Activated naive CD8-positive, alpha-beta T cell treated with anti-CD3 and anti-CD28 coated beads, Interleukin-2, amount 50 U/mL, for 16 hours (primary cell): ENCODE measurements around the gene ZNF438.

Experiments
- DNase-seq: peaks from one replicate; pipeline ENCODE4 v3.0.0-alpha.2; 2020; ENCODE audit warnings: low read depth, low spot score

ZNF438 gene

GRCh38 chr10:30848396-30849032 lies 183.2 kb downstream of the ZNF438 start:
- no peak for DNase-seq

GRCh38 chr10:30847642-30848041 lies 184.0 kb downstream of the ZNF438 start:
- DNase-seq, result no peak

GRCh38 chr10:30847199-30847598 lies 184.5 kb downstream of the ZNF438 start:
- no peak for DNase-seq

DNA sequence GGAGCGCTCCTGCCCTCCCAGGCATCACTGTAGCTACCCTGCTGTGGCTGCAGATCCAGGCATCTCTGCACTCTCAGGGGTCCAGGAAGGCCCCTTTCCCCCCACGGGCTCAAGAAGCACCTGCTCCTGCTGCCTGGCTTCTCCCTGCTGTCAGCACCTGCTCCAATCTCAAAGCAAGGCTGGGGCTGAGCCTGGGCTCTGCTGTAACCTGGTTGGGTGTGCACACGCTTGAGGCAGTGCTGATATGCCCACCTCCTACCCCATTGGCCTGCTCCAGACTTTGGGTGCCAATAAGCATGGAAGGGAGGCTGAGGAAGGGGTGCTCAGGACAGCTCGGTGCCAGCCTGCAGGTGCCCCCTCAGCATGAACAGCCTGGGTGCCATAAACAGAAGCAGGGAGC lies 185.0 kb downstream of the ZNF438 start:
- no peak for DNase-seq

- DNase-seq, result no peak
These were observed 188.8 kb downstream of the ZNF438 start for GRCh38 chr10:30842894-30843293.

DNA sequence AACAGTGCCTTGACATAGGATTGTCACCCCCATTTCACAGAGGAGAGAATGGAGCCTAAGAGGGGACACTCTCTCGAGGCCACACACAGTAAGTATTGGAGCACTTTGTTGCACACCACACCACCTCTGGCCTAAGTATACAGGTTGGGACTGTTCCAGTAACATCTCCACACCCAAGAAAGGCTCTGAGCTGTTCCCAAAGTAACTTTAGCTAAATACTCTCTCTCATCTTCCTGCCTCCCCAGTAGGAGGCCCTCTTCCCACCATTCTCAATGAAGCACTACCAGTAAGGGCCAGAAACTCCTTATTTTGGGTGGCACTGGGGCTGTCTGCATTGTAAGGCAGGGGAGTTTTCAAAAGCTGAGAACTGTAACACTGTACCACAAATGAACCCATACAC lies 189.5 kb downstream of the ZNF438 start:
- no peak for DNase-seq

- DNase-seq, result no peak
These were observed 191.1 kb downstream of the ZNF438 start for GRCh38 chr10:30840395-30841050.

- no peak for DNase-seq
These were observed 192.0 kb downstream of the ZNF438 start for GRCh38 chr10:30839652-30840051.

GRCh38 chr10:30836406-30836805 lies 195.3 kb downstream of the ZNF438 start:
- DNase-seq, result no peak

DNA sequence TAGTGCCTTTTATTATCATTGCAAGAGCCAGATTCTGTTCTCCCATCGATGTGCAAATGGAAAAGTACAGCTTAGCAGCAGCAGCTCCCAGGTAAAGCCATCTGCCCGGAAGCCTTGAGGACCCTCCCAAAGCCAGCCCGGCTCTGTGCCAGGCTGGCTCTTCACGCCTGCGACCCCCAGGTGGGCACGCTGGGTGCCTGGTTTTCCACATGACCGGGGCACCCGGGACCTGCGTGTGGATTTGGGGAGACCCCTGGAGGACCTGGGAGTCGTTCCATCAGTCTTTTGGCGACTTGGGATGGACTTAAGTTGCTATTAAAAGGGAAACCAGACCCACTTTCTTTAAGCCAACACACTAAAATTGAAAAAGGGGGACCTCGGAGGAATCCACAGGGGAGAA lies 196.5 kb downstream of the ZNF438 start:
- no peak for DNase-seq

GRCh38 chr10:30834651-30835050 lies 197.0 kb downstream of the ZNF438 start:
- no peak for DNase-seq

DNA sequence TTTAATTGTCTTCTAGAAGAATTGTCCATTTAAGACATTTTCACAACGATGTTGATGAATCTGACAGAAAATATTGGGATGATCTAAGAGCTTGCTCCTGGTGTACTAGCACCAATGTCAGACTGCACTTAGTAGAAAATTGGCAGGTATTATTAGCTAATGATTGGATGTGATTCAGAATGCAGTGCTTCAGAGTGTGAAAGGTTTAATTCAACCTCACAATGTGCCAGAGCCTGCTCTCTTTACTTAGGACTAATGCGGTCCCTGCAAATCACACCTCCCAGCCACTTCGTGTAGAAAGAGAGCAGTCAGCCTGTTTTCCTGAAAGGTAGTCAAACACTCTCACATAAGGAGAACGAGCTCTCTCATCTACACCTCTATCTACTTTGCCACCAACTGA lies 197.5 kb downstream of the ZNF438 start:
- DNase-seq, result no peak

DNA sequence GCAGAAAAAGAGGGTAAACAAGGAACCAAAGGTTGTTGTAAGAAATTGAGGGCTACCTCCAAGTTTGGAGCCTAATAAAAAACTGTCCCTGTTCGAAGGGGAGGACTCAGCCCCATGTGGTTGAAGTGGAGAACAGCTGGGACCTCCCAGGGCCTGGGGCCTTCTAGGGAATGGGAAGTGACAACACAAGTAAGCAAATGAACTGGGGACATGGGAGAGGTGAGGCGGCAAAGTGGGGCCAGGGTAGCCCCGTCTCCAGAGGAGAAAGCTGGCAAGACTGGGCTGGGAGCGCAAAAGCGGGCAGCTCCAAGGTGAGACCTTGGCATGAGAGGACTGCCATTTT lies 198.1 kb downstream of the ZNF438 start:
- no peak for DNase-seq

DNA sequence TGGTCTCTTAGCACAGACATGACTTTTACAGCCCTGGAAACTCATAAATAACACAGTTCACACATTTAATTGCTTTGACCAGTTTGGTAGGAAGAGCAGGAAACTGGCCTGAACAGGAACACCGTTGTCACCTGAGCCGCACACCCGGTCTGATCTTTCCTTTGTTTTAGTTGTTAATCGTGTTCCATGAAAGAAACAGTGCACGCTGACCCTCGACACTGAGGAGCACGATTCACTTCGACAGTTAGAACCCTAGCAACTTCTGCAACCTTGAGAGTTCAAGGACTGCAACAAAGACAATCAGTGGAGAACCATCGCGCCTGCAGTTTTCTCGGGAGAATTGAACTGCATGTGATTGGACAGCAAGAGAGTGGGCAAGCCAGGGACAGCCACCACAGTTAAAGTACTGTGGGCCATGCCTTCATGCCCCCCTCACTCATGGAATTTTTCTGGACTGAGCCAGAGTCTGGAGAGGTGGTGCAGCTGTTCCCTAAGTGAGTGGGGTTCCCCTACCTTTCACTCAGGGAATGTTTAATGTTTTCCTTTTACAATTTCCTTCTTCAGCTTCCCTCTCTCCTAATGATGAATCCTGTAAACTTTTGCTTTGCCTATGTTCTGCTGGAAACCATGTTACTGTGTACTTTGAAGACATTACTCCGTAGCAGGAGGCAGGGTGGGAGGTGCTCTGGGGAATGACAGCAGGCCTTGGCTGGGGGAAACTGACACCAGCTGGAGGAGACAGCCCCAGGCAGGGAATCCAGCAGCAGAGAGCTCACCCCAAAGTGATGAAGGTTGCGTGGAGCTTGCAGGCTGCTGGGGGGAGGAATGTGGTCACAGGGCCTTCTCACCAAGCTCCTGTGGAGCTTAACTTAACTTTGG lies 198.7 kb downstream of the ZNF438 start:
- DNase-seq, result no peak

GRCh38 chr10:30832001-30832748 lies 199.5 kb downstream of the ZNF438 start:
- no peak for DNase-seq

DNA sequence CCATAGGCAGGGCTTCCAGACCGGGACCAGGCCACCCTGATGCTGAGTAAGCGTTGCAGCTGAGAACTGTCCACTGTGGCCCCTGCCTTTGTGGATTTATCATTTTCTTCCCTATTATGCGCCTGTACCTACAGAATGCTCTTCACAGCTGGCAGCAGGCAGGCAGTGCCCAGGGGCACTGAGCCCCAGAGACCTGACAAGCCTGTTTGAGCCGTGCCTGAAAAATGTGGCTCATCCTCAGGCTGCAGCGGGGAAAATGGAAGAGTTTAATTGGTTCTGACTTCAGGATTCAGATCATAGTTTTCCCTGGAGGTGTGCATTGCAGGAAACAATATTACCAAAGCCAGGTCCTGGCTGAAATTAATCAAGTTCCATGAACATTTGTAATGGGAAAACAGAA lies 200.2 kb downstream of the ZNF438 start:
- DNase-seq, result no peak

DNA sequence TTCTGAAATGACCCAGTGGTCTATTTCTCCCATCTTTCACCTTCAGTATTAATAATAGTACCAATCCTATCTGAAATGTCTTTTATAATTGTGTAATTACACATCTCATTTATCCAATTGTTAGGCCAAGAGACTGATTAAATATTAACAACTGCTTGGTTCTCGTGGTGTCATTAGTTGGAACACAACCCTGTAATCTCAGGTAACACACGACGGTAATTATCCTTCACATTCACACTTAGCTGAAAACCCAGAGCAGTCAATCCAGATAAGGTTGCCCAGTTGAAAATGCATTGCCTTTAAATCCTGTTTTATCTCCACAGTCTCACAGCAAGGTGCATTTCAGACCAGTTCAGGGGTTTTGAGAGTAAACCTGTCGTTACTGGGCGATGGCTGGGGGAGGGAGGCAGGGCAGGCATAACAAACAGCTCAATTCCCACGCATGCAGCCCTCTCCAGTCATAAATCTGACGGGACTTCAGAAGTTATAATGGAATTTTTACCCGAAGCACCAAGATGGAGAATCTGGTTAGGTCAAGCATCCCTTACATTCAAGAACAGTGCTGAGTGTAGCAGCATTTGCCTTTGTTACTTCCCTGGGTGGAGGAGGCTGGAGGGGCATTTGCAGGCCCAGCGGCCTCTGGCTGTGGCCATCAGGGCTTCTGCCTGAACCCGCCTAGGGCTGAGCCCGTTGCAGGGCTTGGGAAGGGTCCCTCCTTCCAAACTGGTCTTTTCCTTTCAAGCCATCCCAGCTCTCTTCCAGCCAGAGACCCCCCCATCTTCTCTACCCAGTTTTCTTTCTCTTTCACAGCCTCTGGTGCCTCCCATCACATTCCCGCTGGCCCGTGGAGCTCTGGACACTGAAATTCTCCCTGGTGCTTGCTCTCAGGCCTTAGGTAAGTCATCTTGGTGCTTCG lies 201.1 kb downstream of the ZNF438 start:
- no peak for DNase-seq

GRCh38 chr10:30829901-30830300 lies 201.8 kb downstream of the ZNF438 start:
- DNase-seq, result no peak

DNA sequence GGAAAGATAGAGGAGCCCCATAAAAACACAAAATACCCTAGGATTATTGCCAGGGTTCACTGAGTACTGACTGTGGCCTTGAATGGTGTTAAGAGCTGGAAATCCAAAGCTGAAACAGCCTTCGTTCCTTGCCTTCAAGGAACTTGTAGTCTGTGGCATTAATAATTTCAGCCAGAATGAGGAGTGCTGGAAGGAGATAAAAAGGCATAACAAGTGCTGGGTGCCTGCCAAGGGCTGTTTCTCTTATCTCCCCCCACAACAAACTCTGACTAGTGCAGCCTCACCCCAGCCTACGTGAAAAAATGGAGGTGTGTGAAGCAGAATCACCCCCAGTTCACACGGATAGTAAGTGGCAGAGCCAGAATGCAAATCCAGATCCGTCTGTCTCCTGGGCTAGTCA lies 203.0 kb downstream of the ZNF438 start:
- DNase-seq, result no peak

DNA sequence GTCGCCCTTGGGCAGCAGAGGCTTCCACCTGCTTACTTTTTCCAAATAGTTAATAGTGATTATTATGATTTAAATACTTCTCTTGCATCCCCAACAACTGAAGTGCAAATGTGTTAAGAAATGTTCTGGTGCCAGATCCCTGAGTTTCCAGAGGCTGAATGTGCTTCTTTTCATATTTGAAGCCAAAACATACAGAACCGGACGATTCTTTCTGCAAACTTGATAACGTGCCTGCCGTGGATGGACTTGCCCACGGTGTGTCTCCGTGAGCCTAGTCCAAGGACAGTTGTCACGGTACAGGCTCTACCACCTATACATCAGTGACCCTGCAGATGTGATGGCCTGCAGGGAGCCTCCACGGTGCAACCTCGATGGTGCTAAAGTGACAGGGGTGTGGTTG lies 203.5 kb downstream of the ZNF438 start:
- DNase-seq, result no peak

DNA sequence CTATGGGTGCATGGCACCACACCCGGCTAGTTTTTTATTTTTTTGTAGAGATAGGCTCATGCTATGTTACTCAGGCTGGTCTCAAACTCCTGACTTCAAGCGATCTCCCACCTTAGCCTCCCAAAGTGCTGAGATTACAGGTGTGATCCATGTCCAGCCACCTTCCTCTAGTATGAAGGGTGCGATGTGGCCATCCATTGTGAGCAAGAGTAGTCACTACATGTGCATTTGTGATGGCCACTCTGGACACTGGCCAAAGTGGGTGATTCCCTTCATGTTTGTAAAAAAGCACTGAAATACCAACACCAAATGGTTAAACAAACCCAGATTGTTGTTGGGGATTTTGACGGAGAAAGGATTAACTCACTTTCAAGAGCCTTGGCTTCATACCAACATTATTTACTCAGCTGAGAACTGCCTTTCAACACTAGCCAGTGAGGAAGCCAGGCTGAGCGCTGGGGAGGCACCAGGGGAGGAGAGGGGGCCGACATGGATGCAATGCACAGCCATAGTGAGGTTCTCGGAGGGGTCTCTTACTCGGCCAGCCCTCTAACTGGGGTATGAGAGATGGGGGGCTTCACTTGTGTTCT lies 204.0 kb downstream of the ZNF438 start:
- DNase-seq, result no peak
